ENCODE measurements around the gene LRP1. TPM values are rescaled to one million over a fixed set of nuclear protein-coding genes. Genes with fewer than 3 reads are reported as not detected.

LRP1 gene
- total RNA-seq, 2 donors from 2014 or later, result 117 to 119 TPM

DNA sequence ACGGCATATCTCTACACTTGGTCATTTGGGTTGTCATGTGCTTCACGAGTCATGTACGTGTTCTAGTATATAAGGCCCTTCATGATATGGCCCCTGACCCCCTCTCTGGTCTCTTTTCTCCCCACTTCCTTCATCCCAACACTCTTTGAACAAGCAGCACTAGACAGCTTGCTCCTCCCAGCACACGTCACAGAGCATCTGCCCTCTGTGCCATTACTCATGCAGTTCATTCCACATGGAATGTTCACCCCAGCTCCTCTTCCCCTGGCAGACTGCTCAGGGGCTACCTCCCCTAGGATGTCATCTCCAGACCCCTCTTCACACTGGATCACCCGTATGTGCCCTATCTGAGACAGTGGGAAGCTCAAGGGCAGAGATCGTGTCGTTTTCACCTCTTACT, 33.2 kb downstream of the LRP1 start:
- DNase-seq (no peak), ATAC-seq (no peak)
- intact Hi-C loops (cut with DNase I, micrococcal nuclease), result no loop called here

DNA sequence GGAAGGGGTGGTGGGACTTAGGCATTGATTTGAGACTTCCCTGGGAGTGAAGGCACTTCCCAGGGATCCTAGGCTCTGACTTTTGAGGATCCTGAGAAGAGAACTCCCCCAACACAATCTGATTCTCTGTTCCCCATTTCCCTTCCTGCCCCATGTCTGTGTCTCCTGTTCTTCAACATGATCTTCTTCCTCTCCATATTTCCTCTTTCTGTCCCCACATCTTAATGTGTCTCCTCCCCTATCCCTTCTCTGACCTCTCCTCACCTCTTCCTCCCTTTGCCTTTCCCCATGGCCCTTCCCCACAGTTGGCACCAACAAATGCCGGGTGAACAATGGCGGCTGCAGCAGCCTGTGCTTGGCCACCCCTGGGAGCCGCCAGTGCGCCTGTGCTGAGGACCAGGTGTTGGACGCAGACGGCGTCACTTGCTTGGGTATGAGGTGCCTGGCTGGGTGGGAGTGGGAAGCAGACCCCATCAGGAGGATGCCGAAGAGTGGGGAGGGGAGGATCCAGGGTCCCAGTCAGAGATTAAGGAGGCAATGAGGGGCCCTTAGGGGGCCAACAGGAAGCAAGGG, 34.4 kb downstream of the LRP1 start:
- DNase-seq, result no peak
- intact Hi-C loops (cut with DNase I, micrococcal nuclease), result no loop called here
- no peak for ATAC-seq

- intact Hi-C loops (cut with DNase I, micrococcal nuclease), result no loop called here
- no peak for ATAC-seq
Observed at GRCh38 chr12:57164454-57164853, 36.2 kb downstream of the LRP1 start.

DNA sequence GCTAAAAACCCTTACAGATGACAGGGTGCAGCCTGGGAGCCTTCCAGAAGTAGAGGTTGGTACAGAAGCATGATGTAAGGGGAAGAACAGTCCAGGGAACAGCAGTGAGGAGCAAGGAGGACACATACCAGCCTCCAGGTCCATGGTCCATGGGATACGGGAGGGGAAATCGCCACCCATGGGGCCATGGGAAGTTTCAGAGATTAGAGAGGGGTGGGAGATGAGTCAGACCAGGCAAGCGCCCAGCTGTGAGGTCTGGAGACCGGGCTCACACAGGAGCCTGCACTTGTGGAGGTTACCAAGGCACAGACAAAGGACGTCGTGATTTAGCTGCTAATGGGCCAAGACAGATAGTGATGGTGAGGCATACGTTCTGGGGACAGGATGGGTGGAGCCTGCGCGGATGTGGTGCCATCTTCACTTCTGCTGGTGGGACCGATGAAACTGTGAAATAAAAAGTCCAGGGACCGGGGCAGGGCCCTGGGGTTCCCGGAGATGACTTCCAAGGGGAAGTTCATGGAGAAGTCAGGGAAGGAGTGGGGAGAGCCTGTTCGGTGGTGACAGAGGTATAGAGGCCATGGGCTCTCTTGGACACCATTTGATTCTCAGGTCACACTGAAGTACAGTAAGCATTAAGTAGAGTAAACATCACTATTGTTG, 36.8 kb downstream of the LRP1 start:
- ATAC-seq (no peak), DNase-seq (no peak)
- intact Hi-C loops (cut with DNase I, micrococcal nuclease), result no loop called here

More at GRCh38 chr12:57164454-57164853, 36.2 kb downstream of the LRP1 start:
- no peak for DNase-seq

DNA sequence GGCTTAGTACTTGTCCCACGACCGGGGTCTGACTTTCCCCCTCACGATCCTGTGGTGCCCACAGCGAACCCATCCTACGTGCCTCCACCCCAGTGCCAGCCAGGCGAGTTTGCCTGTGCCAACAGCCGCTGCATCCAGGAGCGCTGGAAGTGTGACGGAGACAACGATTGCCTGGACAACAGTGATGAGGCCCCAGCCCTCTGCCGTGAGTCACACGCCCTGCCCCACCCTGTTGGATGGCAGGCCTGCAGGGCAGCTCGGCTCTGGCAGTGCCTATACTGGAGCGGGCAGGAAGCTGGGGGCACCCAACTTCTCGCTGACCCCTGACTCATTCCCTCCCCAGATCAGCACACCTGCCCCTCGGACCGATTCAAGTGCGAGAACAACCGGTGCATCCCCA, 37.5 kb downstream of the LRP1 start:
- intact Hi-C loops (cut with DNase I, micrococcal nuclease), result no loop called here
- ATAC-seq (peak; percentile 98), DNase-seq (peak in 1 of 2 donors; percentile 70)

- intact Hi-C loops (cut with DNase I, micrococcal nuclease), result no loop called here
- no peak for DNase-seq
- ATAC-seq, result no peak
Observed at GRCh38 chr12:57166971-57167371, 38.7 kb downstream of the LRP1 start.

GRCh38 chr12:57168058-57168457, 39.8 kb downstream of the LRP1 start:
- ATAC-seq (no peak), DNase-seq (no peak)
- intact Hi-C loops (cut with DNase I, micrococcal nuclease), result no loop called here

- DNase-seq, result no peak
- intact Hi-C loops (cut with DNase I, micrococcal nuclease), result no loop called here
- no peak for ATAC-seq
Observed at GRCh38 chr12:57169046-57169795, 40.9 kb downstream of the LRP1 start.

GRCh38 chr12:57169969-57170368, 41.7 kb downstream of the LRP1 start:
- intact Hi-C loops (cut with DNase I, micrococcal nuclease), result no loop called here
- no peak for ATAC-seq
- no peak for DNase-seq

DNA sequence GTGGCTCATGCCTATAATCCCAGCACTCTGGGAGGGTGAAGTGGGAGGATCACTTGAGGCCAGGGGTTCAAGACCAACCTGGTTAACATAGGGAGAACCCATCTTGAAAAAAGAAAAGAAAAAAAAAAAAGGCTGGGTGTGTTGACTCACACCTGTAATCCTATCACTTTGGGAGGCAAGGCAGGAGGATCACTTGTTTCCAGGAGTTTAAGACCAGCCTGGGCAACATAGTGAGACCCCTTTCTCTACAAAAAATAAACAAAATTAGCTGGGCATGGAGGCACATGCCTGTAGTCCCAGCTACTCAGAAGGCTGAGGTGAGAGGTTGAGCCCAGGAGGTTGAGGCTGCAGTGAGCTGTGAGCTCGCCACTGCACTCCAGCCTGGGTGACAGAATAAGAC, 42.1 kb downstream of the LRP1 start:
- no peak for ATAC-seq
- intact Hi-C loops (cut with DNase I, micrococcal nuclease), result no loop called here
- DNase-seq, result no peak

DNA sequence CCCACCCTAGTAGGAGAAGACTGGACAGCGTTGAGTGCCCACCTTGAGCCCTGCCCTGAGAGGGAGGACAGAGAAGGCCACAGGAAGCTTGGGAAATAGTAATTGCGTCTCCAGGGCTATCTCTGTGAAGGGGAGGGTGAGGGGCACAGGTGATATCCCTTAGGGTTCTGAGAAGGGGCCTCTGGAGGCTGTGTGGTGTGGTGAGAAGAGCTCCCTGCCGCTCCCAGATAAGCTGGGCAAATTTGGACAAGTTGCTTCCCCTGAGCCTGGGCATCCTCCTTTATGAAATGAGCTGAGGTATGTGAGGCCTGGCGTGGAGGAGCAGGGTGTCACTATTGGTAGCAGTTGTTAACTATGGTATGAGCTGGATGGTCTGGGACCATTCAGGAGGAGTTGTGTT, 42.6 kb downstream of the LRP1 start:
- no peak for ATAC-seq
- intact Hi-C loops (cut with DNase I, micrococcal nuclease), result no loop called here

GRCh38 chr12:57171668-57172067, 43.4 kb downstream of the LRP1 start:
- intact Hi-C loops (cut with DNase I, micrococcal nuclease), result no loop called here
- DNase-seq, result no peak
- ATAC-seq, result no peak

More for the DNA sequence above, 42.6 kb downstream of the LRP1 start:
- no peak for DNase-seq

DNA sequence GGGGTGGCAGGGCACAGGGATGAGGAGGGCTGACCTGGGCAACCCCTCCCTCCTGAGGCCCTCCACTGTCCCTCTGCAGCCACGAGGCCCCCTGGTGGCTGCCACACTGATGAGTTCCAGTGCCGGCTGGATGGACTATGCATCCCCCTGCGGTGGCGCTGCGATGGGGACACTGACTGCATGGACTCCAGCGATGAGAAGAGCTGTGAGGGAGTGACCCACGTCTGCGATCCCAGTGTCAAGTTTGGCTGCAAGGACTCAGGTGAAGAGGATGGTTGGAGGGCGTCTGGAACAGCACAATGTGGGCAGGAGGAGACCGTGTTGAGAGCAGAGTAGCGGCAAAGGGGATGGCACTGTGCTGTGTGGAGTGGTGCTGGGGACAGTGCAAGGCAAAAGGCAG, 44.8 kb downstream of the LRP1 start:
- intact Hi-C loops (cut with DNase I, micrococcal nuclease), result no loop called here
- peak in 1 of 2 donors; percentile 50 for DNase-seq
- ATAC-seq, result peak; percentile 51

- intact Hi-C loops (cut with DNase I, micrococcal nuclease), result no loop called here
- DNase-seq (no peak), ATAC-seq (no peak)
Observed at GRCh38 chr12:57173683-57174082, 45.4 kb downstream of the LRP1 start.

GRCh38 chr12:57175428-57176138, 47.3 kb downstream of the LRP1 start:
- ATAC-seq (peak; percentile 74), DNase-seq (peak; percentile 71 to 82)
- intact Hi-C loops (cut with DNase I, micrococcal nuclease), result loop anchor here in 1 of 2 donors (2.0 to 5.0 kb wide), 2 partner anchors 53 to 103 kb away; no protein-coding TSS in a partner anchor

DNA sequence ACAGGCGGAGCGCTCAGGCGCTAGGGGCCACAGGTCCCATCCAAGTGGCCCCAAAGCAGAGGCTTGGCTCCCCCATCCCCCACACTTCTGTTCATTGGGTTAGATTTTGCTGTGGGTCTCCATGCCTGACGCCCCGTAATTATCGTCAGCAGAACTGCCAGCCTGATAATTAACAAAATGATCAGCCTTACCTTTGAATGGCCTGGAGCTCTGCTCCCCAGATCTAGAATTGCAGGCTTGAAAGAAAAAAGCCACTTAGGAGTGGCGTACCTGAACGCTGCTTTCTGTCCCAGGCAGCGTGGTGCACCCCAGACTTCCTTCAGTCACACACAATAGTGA, 47.8 kb downstream of the LRP1 start:
- intact Hi-C loops (cut with DNase I, micrococcal nuclease), result loop anchor here in 1 of 2 donors (2.0 to 5.0 kb wide), 2 partner anchors 53 to 104 kb away; no protein-coding TSS in a partner anchor
- DNase-seq (no peak), ATAC-seq (no peak)

GRCh38 chr12:57176846-57177245, 48.6 kb downstream of the LRP1 start:
- no peak for DNase-seq
- intact Hi-C loops (cut with DNase I, micrococcal nuclease), result loop anchor here in 1 of 2 donors (2.0 to 5.0 kb wide), 2 partner anchors 54 to 105 kb away; no protein-coding TSS in a partner anchor
- ATAC-seq, result peak; percentile 41

GRCh38 chr12:57177354-57177753, 49.1 kb downstream of the LRP1 start:
- intact Hi-C loops (cut with DNase I, micrococcal nuclease), result loop anchor here in 1 of 2 donors (2.0 to 5.0 kb wide), 2 partner anchors 55 to 105 kb away; no protein-coding TSS in a partner anchor
- ATAC-seq (no peak), DNase-seq (no peak)

- intact Hi-C loops (cut with DNase I, micrococcal nuclease), result loop anchor here in 1 of 2 donors (5.0 kb wide), 1 partner anchor 106 kb away; no protein-coding TSS in a partner anchor
- ATAC-seq, result no peak
- DNase-seq, result no peak
Observed at GRCh38 chr12:57178213-57178612, 49.9 kb downstream of the LRP1 start.

Measured in left colon (tissue), 2 donors.